ENCODE data around the gene TMEM17.

DNA sequence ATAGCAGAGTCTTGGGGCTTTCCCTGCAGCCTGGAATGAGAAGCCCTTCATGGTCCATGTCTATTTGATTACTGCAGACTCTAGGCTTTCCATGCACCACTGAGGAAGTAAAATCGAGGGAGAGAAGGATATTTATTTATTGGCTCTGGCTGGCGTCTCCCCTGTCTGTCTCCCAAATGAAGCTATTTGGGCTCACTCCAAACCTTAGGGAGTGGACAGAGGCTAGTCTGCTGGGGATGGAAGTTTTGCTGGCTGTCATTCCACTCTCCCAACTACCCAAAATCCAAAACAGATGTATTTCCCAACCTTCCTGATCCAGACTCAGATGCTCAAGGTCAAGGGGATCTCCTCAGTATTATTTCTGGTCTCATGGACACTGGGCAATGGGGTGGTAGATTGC, 33.7 kb downstream of the TMEM17 start:
- TF ChIP-seq POLR2AphosphoS5 (IDR thresholded peaks at IDR 0.05; ENCODE audit: low read depth, low read length) (no peak), POLR2A (IDR thresholded peaks at IDR 0.05; ENCODE audit: low read depth, low read length) (no peak), TAF1 (IDR thresholded peaks at IDR 0.05; ENCODE audit: low read depth, low read length) (no peak), PAX5 (IDR thresholded peaks at IDR 0.05; ENCODE audit: insufficient read depth, low read length, severe bottlenecking) (no peak), POU2F2 (IDR thresholded peaks at IDR 0.05; ENCODE audit: low read depth, low read length) (no peak), SPI1 (IDR thresholded peaks at IDR 0.05; ENCODE audit: low read depth, low read length) (no peak)
